Right atrium auricular region (tissue), 2 donors: ENCODE data around the gene GZMB. TPM values are rescaled to one million over a fixed set of nuclear protein-coding genes. Genes with fewer than 3 reads are reported as not detected.

Experiments used
- DNase-seq: peaks from one replicate; pipeline ENCODE4 v3.0.0-alpha.2; 2019; ENCODE audit warnings: low spot score
- H3K27ac ChIP-seq, 2 donors: fragments of 200-600 bp; sonication (generic); 1 replicate in 1 of 2; 2 replicates in 1 of 2; pipeline ENCODE4 v1.5.1; 2016 to 2019
- H3K27me3 ChIP-seq, 2 donors: fragments of 200-600 bp; sonication (generic); one replicate each; pipeline versions ENCODE4 v1.5.1 to v1.6.0; 2017 to 2019
- H3K36me3 ChIP-seq: fragments of 200-600 bp; sonication (generic); one replicate; pipeline ENCODE4 v1.5.1; 2016
- H3K4me1 ChIP-seq, 2 donors: fragments of 200-600 bp; sonication (generic); one replicate each; pipeline versions ENCODE4 v1.5.1 to v1.6.0; 2017 to 2019
- H3K4me3 ChIP-seq, 2 donors: fragments of 200-600 bp; sonication (generic); 1 replicate in 1 of 2; 2 replicates in 1 of 2; pipeline ENCODE4 v1.5.1; 2017 to 2019; ENCODE audit warnings: mild to moderate bottlenecking in 1 of 2, moderate library complexity in 1 of 2
- H3K9me3 ChIP-seq, 2 donors: fragments of 200-600 bp; sonication (generic); one replicate each; pipeline ENCODE4 v1.5.1; 2019
- CTCF ChIP-seq, 2 donors: fragments of 200-600 bp; sonication (generic); IDR thresholded peaks; one replicate each; pipeline ENCODE4 v1.5.1; 2019; ENCODE audit warnings: antibody characterized with exemption in 2 of 2
- total RNA-seq, 2 donors: library from RNA; depleted of rRNA; stranded (reverse); fragments of >200 nt; gene quantifications; one replicate each; pipeline ENCODE4 v1.1.0, GENCODE V29; 2016

Gene GZMB
- total RNA-seq, 2 donors from 2014 or later, result 2.0 TPM; not detected in 1

- Histone ChIP-seq H3K27me3 (no peaks in the 10 kb centered on the region), H3K36me3 (no peaks in the 10 kb centered on the region), H3K9me3 (no peaks in the 10 kb centered on the region), H3K4me3 (no peak overlapping the region), H3K4me1 (peaks cover 0 to 13% of the 10 kb centered on the region in 2 donors), H3K27ac (no peak overlapping the region)
- TF ChIP-seq CTCF (IDR thresholded peaks at IDR 0.05), result no peak
- DNase-seq, result no peak
Observed at GRCh38 chr14:24677956-24678355, 44.0 kb upstream of the GZMB start.

- Histone ChIP-seq H3K36me3 (no peaks in the 10 kb centered on the region), H3K27ac (no peak overlapping the region), H3K9me3 (no peaks in the 10 kb centered on the region), H3K27me3 (no peaks in the 10 kb centered on the region), H3K4me3 (no peak overlapping the region), H3K4me1 (peaks cover 0 to 13% of the 10 kb centered on the region in 2 donors)
- TF ChIP-seq CTCF (IDR thresholded peaks at IDR 0.05), result no peak
- no peak for DNase-seq
Observed at GRCh38 chr14:24674204-24674970, 40.4 kb upstream of the GZMB start.

DNA sequence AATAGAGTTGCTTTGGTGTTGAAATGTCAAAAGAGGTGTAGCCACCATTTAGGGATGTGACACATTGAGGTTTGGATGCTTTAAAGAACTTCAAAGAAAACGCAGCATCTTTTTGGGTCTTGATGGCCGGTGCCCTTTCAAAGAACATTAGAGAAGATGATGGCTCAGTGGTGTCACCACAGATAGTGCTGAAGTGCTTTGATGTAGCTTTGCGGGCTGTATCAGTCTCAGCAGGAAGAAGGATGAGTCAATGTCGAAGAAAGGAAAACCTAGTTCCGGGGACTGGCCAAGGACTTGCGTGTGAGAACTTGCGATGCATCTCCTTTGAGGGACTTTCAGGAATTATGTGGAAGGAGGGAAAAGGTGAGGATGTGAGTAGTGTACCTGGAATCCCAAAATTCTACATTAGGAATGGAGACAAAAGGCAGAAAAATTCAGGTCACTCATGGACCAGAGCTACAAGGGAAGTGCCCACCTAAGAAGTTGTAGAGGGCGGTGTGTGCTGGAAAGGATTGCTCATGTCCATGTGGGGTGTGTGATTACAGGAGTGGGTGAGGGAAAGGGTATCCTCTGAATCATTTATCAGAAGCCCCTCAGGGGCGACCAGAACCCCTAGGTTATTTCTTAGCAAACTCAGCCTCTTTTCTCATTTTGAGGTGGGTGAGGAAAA lies 39.7 kb upstream of the GZMB start:
- H3K9me3 ChIP-seq, result no peaks in the 10 kb centered on the region
- no peak for DNase-seq
- H3K4me1 ChIP-seq, result peaks cover 0 to 11% of the 10 kb centered on the region in 2 donors
- no peak for TF ChIP-seq CTCF (IDR thresholded peaks at IDR 0.05)
- H3K36me3 ChIP-seq, result no peaks in the 10 kb centered on the region
- no peak overlapping the region for H3K4me3 ChIP-seq
- H3K27me3 ChIP-seq, result no peaks in the 10 kb centered on the region
- H3K27ac ChIP-seq, result no peak overlapping the region

DNA sequence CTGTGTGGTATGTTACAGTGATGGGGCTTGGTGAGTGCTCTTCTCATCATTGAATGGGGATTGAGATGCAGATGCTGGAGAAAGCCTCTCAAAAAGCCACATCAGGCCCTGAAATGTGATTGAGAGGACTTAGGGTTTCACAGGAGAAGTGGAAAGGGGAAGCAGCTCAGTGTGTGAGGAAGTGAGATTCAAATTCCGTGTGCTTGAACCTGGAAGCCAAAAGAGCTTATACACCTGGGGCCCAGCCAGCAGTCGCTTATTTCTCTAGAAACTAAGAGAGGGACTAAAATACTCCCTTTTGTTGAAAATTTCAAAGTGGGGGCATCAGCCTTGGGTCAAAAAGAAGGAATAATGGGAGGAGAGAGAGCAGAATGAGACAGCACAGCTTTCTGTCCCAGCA lies 39.1 kb upstream of the GZMB start:
- Histone ChIP-seq H3K27ac (no peak overlapping the region), H3K27me3 (no peaks in the 10 kb centered on the region), H3K9me3 (no peaks in the 10 kb centered on the region), H3K4me3 (no peak overlapping the region), H3K4me1 (peaks cover 0 to 8% of the 10 kb centered on the region in 2 donors), H3K36me3 (no peaks in the 10 kb centered on the region)
- no peak for TF ChIP-seq CTCF (IDR thresholded peaks at IDR 0.05)
- no peak for DNase-seq

DNA sequence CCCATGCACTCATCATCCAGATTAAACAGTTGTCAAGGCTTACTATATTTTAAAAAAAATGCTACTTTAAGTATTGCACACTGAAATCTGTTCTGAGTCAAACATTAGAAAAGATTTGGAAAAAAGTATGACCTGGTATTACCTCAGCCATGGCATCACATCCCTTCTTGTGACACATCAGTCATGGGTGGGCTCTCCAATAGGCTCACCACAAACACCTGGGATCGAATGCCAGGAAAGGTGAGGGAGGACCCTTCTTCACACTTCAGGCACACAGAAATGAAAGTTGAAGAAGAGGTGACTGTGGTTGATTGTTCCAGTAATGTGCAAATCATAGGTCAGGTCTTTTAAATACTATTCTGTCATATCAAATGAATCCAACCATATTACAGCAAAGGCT lies 36.6 kb upstream of the GZMB start:
- no peak for DNase-seq
- TF ChIP-seq CTCF (IDR thresholded peaks at IDR 0.05), result no peak
- H3K4me1 ChIP-seq, result peaks cover 0 to 8% of the 10 kb centered on the region in 2 donors
- no peaks in the 10 kb centered on the region for H3K27me3 ChIP-seq
- H3K36me3 ChIP-seq, result no peaks in the 10 kb centered on the region
- H3K4me3 ChIP-seq, result no peak overlapping the region
- H3K9me3 ChIP-seq, result no peaks in the 10 kb centered on the region
- H3K27ac ChIP-seq, result no peak overlapping the region
